ENCODE data around the gene CTNNB1. TPM values are rescaled to one million over a fixed set of nuclear protein-coding genes. Genes with fewer than 3 reads are reported as not detected.
A peak's percentile ranks its signal among the peaks of the same experiment; 100 is the strongest.

Gene CTNNB1
- total RNA-seq, 1 experiment from 2014 or later: 258 TPM

- Mint-ChIP-seq H3K9me3 (ENCODE audit: low read depth, unreplicated experiment) (peaks cover 5% of the 10 kb centered on the region), H3K4me1 (ENCODE audit: low read depth, unreplicated experiment) (peaks cover 58% of the 10 kb centered on the region), H3K27me3 (ENCODE audit: unreplicated experiment) (no peaks in the 10 kb centered on the region), H3K4me3 (ENCODE audit: low read depth, unreplicated experiment) (no peak overlapping the region), H3K27ac (ENCODE audit: unreplicated experiment) (no peak overlapping the region), H3K36me3 (ENCODE audit: insufficient read depth, unreplicated experiment) (no peaks in the 10 kb centered on the region)
- CTCF ChIA-PET: no interaction called here
- DNase-seq: no peak
- intact Hi-C loops (cut with micrococcal nuclease; ENCODE audit: unreplicated experiment): no loop called here
- BruUV-seq (replicated peaks): no TSS peak
- TF ChIP-seq CTCF (IDR thresholded peaks at IDR 0.05; ENCODE audit: unreplicated experiment): no peak
Measured at GRCh38 chr3:41210966-41211365, 11.7 kb downstream of the CTNNB1 start.

DNA sequence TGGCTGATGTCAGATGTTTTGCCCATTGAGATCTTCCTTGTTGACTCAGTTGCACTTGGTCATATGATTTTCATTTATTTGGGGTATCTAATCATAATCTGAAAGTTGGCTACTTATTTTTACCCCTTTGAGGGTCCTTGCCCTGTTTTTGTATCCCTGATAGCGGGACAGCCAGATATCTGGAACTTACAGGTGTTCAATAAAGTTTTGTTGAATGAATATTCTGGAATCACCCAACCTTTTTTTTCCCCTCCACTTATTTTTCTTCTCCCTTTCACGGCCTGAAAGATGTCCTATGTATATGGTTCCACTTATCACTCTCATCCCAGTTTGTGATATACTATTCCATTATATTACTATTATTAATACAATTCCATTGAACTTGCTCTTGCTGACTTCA is 12.8 kb downstream of the CTNNB1 start:
- Mint-ChIP-seq H3K9me3 (ENCODE audit: low read depth, unreplicated experiment) (peaks cover 5% of the 10 kb centered on the region), H3K27ac (ENCODE audit: unreplicated experiment) (no peak overlapping the region), H3K36me3 (ENCODE audit: insufficient read depth, unreplicated experiment) (no peaks in the 10 kb centered on the region), H3K27me3 (ENCODE audit: unreplicated experiment) (no peaks in the 10 kb centered on the region), H3K4me3 (ENCODE audit: low read depth, unreplicated experiment) (no peak overlapping the region), H3K4me1 (ENCODE audit: low read depth, unreplicated experiment) (peaks cover 62% of the 10 kb centered on the region)
- intact Hi-C loops (cut with micrococcal nuclease; ENCODE audit: unreplicated experiment): no loop called here
- TF ChIP-seq CTCF (IDR thresholded peaks at IDR 0.05; ENCODE audit: unreplicated experiment): no peak
- CTCF ChIA-PET: interaction anchor here (0.6 kb wide), 1 partner anchor 45 kb away, joined by 5 read pairs; no protein-coding TSS in a partner anchor
- BruUV-seq (replicated peaks): no TSS peak
- no peak for DNase-seq

GRCh38 chr3:41213588-41213987 is 14.3 kb downstream of the CTNNB1 start:
- no peaks in the 10 kb centered on the region for H3K36me3 Mint-ChIP-seq (ENCODE audit: insufficient read depth, unreplicated experiment)
- no peak for TF ChIP-seq CTCF (IDR thresholded peaks at IDR 0.05; ENCODE audit: unreplicated experiment)
- BruUV-seq (replicated peaks): no TSS peak
- CTCF ChIA-PET: no interaction called here
- H3K4me1 Mint-ChIP-seq (ENCODE audit: low read depth, unreplicated experiment): peaks cover 58% of the 10 kb centered on the region
- peaks cover 3% of the 10 kb centered on the region for H3K9me3 Mint-ChIP-seq (ENCODE audit: low read depth, unreplicated experiment)
- DNase-seq: no peak
- H3K27ac Mint-ChIP-seq (ENCODE audit: unreplicated experiment): peak overlapping the region; percentile 52
- H3K27me3 Mint-ChIP-seq (ENCODE audit: unreplicated experiment): no peaks in the 10 kb centered on the region
- intact Hi-C loops (cut with micrococcal nuclease; ENCODE audit: unreplicated experiment): no loop called here
- H3K4me3 Mint-ChIP-seq (ENCODE audit: low read depth, unreplicated experiment): no peak overlapping the region

GRCh38 chr3:41216422-41216821 is 17.1 kb downstream of the CTNNB1 start:
- no peak overlapping the region for H3K4me3 Mint-ChIP-seq (ENCODE audit: low read depth, unreplicated experiment)
- H3K9me3 Mint-ChIP-seq (ENCODE audit: low read depth, unreplicated experiment): no peaks in the 10 kb centered on the region
- BruUV-seq (replicated peaks): no TSS peak
- intact Hi-C loops (cut with micrococcal nuclease; ENCODE audit: unreplicated experiment): no loop called here
- H3K36me3 Mint-ChIP-seq (ENCODE audit: insufficient read depth, unreplicated experiment): no peaks in the 10 kb centered on the region
- CTCF ChIA-PET: interaction anchor here (0.7 kb wide), 1 partner anchor 147 kb away, joined by 3 read pairs; no protein-coding TSS in a partner anchor
- H3K27me3 Mint-ChIP-seq (ENCODE audit: unreplicated experiment): no peaks in the 10 kb centered on the region
- DNase-seq: no peak
- peaks cover 51% of the 10 kb centered on the region for H3K4me1 Mint-ChIP-seq (ENCODE audit: low read depth, unreplicated experiment)
- no peak for TF ChIP-seq CTCF (IDR thresholded peaks at IDR 0.05; ENCODE audit: unreplicated experiment)
- no peak overlapping the region for H3K27ac Mint-ChIP-seq (ENCODE audit: unreplicated experiment)

All from Calu3 (cell line).